HUES6 (cell line): Measurements from ENCODE around the gene RTL10.

Experiments
- H3K27ac ChIP-seq: 2 replicates; pipeline ENCODE4 v1.7.0; 2013; ENCODE audit warnings: low read depth, mild to moderate bottlenecking, low read length, inconsistent platforms
- H3K27me3 ChIP-seq: 2 replicates; pipeline ENCODE4 v1.6.1; 2013; ENCODE audit warnings: low read length; ENCODE audit not compliant: control insufficient read depth, insufficient read depth
- H3K36me3 ChIP-seq: 2 replicates; pipeline ENCODE4 v1.6.1; 2013; ENCODE audit warnings: low read length; ENCODE audit not compliant: control insufficient read depth, insufficient read depth
- H3K4me1 ChIP-seq: 2 replicates; pipeline ENCODE4 v1.6.1; 2013; ENCODE audit warnings: low read length; ENCODE audit not compliant: control insufficient read depth, insufficient read depth
- H3K4me3 ChIP-seq: 2 replicates; pipeline ENCODE4 v1.5.1; 2013; ENCODE audit warnings: low read depth, low read length
- H3K9ac ChIP-seq: one replicate; pipeline ENCODE4 v1.6.1; 2013; ENCODE audit warnings: mild to moderate bottlenecking, low read length
- H3K9me3 ChIP-seq: 2 replicates; pipeline ENCODE4 v1.6.1; 2013; ENCODE audit warnings: low read depth, low read length; ENCODE audit not compliant: control insufficient read depth, insufficient read depth

Gene RTL10

DNA sequence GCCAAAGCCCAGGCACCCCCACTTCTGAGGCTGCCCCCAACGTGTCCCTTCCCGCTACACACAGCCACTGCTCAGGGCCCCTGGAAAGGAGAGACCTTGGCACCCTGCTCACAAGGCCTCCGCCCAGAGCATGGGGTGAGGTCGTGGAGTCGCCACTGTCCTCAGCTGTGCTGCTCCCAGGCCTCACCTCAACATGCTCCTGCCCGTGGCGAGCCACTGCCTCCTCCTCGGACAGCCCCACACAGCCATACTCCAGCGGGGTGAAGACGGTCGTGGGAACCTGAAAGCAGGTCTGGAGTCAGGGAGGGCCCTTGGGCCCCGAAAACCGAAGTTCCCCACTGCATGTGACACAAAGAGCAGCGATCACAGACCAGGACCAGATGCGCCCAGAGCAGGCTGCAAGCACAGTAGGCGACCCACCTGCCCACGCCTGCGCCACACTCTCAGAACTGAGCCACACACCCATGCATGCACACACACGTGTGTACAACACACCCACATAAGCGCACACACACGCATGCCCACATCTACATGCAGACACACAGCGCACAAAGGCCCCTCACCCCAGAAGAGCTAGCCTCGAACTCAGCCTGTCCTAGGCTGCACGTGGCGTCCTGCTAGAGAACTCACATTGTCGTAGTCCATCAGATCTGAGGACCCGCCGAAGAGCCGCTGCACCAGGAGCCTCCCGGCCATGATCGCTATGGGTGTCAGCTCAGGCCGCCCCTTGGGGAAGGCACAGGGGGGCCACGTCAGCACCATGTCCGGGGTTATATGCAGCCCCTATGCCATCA lies 25.5 kb upstream of the RTL10 start:
- Histone ChIP-seq H3K4me1 (peaks cover 40% of the 10 kb centered on the region), H3K27me3 (no peaks in the 10 kb centered on the region), H3K9ac (peak overlapping the region; percentile 81), H3K9me3 (no peaks in the 10 kb centered on the region), H3K4me3 (peak overlapping the region; percentile 34), H3K27ac (peak overlapping the region; percentile 92), H3K36me3 (peaks cover 3% of the 10 kb centered on the region; the same call in 1 of the 2 replicates)

DNA sequence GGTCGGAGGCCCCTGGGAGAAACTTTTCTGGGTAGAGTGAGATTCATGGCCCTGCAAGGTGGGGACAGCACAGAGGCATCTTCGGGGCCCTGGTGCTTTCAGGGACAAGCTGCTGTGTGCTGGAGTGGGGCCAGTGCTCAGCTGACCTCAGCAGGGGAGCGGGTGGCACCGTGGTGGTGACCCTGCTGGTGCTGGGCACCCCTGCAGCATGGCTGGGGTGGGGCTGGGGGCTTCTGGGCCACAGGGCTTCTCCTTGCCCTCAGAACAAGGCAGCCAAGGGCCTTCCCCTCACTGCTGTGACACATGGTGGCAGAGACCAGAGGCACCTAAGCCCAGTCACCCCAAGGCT lies 24.9 kb upstream of the RTL10 start:
- H3K4me3 ChIP-seq: no peak overlapping the region; the same call in 1 of the 2 replicates
- no peaks in the 10 kb centered on the region for H3K9me3 ChIP-seq
- H3K9ac ChIP-seq: peak overlapping the region; percentile 81
- H3K27me3 ChIP-seq: no peaks in the 10 kb centered on the region
- H3K27ac ChIP-seq: peak overlapping the region; percentile 92; the same call in 1 of the 2 replicates
- H3K4me1 ChIP-seq: peaks cover 40% of the 10 kb centered on the region
- peaks cover 3% of the 10 kb centered on the region; the same call in 1 of the 2 replicates for H3K36me3 ChIP-seq

DNA sequence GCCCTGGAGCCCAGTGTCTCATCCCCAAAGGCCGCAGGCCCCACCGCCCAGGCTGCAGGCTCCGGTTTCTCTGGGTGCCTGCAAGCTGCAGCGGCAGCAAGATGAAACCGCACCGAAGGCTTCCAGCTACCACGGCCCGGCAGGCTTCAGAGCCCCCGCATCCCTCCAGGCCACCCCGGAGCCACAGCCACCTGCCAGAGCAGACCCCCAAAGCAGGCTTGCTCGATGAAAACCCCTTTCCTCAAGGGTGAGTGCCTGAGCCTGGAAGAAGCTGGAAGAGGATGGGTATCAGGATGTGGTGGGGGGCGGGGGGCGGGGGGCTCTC lies 24.5 kb upstream of the RTL10 start:
- peaks cover 3% of the 10 kb centered on the region; the same call in 1 of the 2 replicates for H3K36me3 ChIP-seq
- no peak overlapping the region for H3K4me3 ChIP-seq
- no peak overlapping the region for H3K27ac ChIP-seq
- peaks cover 43% of the 10 kb centered on the region for H3K4me1 ChIP-seq
- no peaks in the 10 kb centered on the region for H3K27me3 ChIP-seq
- H3K9ac ChIP-seq: no peak overlapping the region
- H3K9me3 ChIP-seq: no peaks in the 10 kb centered on the region

DNA sequence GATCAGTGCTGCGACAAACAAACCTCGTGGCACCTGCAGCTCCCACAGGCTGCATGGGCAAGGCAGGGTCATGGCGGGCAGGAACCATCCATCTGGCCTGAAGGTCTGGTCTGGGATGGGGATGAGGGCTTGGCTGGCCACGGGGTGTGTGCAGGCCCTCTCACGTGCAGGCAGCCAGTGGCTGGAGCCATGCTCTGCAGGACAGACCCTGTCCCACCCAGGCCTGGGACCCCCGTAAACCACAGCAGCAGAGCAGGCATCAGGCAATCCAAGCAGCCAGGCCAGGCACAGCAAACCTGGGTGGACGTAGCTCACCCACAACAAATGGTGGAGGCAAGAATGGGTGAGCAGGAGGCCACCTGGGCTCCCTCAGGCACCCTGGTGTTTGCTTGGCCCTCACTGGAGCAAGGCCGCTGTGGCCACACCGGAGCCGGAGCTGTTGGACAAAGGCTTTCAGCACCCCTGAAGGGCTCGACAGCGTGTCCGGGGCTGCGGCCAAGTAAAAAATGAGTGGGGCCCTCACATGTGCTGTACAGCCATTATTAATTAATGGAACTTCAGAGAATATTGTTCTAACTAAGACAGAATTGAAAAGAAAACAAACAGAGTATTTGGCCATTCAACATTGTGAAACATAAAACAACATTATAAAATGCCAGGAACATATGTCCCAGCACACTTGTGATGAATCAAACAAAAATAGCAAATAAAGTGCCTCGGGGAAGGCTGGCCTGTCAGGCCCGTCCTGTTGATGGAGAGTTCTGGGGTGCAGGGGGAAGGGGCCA lies 24.0 kb upstream of the RTL10 start:
- Histone ChIP-seq H3K9ac (peak overlapping the region; percentile 5), H3K27ac (no peak overlapping the region), H3K27me3 (no peaks in the 10 kb centered on the region), H3K4me1 (peaks cover 43% of the 10 kb centered on the region), H3K4me3 (no peak overlapping the region), H3K36me3 (peaks cover 3% of the 10 kb centered on the region; the same call in 1 of the 2 replicates), H3K9me3 (no peaks in the 10 kb centered on the region)

DNA sequence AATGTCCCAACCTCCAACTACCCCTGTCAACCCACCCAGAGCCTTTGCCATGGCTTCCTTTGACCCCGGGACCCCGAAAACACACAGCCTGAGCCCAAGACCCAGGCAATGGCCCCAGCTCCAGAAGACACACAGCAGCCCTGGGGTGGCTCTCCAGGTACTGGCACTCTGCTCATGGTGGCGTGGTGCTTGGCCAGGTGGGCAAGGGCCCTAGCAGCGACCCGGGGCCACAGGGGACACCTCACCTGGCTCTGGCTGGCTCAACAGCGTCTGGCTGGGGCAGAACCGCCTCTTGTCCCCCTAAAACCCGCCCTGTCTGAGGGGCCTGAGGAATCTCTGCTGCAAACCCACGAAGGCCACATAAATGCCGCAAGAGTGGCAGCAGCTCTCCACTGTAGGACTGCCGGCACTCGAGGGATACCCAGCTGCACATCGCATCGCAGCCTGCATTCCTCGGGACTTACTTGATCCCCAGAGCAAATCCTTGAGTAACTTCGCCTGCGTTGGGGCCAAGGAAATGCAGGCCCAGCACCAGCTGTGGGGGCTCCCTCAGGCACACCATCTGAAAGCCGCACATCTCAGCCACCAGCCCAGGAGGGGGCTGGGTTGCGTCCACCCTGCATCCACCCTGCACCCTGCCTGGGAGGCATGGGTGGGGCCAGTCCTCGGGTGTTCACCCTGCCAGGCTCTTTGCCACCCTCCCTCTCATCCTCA lies 23.1 kb upstream of the RTL10 start:
- H3K27me3 ChIP-seq: no peaks in the 10 kb centered on the region
- peak overlapping the region; percentile 35 for H3K9ac ChIP-seq
- H3K4me1 ChIP-seq: peaks cover 39% of the 10 kb centered on the region
- no peak overlapping the region for H3K4me3 ChIP-seq
- peaks cover 3% of the 10 kb centered on the region; the same call in 1 of the 2 replicates for H3K36me3 ChIP-seq
- H3K9me3 ChIP-seq: no peaks in the 10 kb centered on the region
- H3K27ac ChIP-seq: no peak overlapping the region

DNA sequence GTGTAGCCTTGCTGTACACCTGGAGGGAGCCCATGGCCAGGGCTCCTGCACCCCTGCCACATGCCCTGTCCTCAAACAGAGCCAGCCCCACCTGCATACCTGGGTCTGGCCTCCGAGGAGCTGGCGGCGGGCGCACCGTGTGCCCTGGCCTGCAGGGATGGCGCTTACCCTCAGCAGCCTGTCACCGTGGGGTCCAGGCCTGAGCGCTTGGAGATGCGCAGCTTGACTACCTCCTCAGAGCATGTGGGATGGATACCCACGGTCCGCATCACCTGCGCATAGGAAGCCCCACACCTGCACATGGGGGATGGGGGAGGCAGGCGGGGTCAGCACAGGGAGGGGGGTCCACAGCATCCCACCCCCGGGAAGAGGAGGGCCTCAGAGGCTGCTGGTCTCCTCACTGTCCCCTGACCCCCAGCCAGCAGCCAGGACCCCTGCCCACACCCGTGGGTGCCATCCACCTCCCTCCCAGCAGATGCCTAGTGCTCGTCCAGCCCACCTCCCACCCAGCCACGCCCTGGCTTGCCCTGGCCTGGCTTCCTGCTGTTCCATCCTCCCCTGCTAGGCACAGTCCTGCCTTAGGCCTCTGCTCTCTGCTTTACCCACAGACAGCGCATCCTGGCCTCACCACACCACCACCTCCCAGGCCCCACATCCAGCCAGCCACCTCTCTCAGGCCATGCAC lies 22.4 kb upstream of the RTL10 start:
- Histone ChIP-seq H3K27me3 (no peaks in the 10 kb centered on the region), H3K9ac (peak overlapping the region; percentile 35), H3K4me1 (peaks cover 32% of the 10 kb centered on the region), H3K9me3 (no peaks in the 10 kb centered on the region), H3K27ac (no peak overlapping the region), H3K4me3 (no peak overlapping the region), H3K36me3 (peaks cover 3% of the 10 kb centered on the region; the same call in 1 of the 2 replicates)

DNA sequence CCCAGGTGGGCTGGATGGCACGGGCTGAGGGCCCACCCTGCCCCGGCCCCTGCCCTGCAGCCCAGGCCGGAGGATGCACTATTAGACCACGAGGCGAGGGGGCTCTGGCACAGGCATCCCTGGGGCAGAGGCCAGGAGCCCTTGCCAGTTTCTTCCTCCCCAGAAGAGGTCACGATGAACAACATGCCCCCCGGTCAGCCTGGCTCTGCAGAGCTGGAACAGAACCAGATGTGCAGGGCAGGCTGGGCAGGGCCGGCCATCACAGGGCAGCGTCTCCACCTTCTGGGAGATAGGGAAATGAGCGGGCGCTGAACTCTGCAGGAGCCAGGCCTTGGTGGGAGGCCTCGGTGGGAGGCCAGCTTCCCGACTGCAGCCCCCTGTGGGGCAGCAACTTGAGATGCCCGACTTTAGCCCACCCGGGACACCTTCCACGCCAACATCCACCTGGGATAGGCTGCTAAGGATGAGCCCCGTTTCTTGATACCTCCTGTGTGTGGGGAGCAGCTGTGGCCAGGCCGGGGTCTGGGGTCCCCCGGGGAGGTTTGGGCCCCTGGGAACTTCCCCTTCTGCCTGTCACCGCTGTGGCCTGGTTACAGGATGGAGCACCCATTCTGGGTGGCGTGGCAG lies 21.8 kb upstream of the RTL10 start:
- Histone ChIP-seq H3K4me1 (peaks cover 25% of the 10 kb centered on the region), H3K27me3 (no peaks in the 10 kb centered on the region), H3K9me3 (no peaks in the 10 kb centered on the region), H3K9ac (no peak overlapping the region), H3K4me3 (no peak overlapping the region), H3K27ac (no peak overlapping the region), H3K36me3 (peaks cover 3% of the 10 kb centered on the region; the same call in 1 of the 2 replicates)

DNA sequence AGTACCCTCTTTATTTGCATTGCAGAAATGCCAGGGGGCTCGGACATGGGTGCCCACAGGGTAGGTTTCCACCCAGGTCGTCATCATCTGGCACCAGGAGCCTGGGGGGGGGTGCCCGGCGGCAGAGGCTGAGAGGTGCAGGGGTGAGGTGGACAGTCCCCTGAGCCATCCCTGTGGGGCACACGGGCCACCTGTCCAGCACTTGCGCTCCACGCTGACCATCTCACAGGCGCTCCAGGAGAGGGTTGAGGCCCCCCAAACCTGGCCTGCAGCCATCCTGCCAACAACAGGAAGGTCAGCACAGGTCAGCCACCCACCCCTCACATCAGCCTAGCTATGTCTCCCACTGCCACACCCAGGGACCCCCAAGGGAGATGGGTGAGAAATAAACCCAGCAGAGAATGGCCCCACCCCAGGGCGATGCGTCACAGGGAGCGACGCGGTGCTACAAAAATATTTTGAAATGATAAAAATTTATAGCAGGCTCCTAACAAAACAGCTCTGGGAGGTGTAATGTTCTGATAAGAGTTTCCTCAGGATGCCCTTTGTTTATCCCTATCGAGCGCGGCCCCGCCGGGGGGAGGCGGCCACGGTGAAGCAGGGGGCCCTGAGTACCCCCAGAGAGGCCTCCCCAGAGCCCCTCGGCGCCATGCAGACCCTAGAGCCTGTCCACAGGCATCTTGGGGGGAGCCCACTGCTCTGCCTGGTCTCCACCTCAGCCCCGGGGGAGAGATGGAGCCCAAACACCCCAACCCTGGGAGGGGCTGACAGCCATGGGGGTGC lies 21.0 kb upstream of the RTL10 start:
- Histone ChIP-seq H3K4me1 (peaks cover 21% of the 10 kb centered on the region), H3K27ac (no peak overlapping the region), H3K27me3 (no peaks in the 10 kb centered on the region), H3K4me3 (no peak overlapping the region), H3K36me3 (peaks cover 3% of the 10 kb centered on the region; the same call in 1 of the 2 replicates), H3K9ac (no peak overlapping the region), H3K9me3 (no peaks in the 10 kb centered on the region)

DNA sequence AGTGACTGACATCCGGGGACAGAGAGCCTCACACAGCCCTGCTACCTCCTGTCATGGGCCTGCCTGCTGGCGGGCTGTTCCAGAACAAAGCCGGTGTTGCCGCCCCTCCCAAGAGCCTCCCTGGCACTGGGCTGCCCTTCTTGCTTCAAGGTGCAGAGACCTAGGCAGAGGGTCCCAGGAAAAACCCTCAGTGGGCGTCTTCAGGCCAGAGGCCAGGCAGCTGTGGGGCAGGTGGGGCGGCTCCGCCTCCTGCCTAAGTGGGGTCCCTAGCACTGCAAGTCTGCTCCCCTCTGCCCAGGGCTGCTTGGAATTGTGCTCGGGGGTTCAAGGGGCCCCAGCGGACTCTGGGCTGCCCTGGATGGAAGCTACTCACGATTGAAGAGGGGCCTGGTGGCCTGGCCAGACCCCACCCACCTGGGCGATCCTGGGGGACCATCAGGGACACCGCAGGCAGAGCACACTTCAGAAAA lies 20.4 kb upstream of the RTL10 start:
- H3K4me3 ChIP-seq: no peak overlapping the region
- H3K27me3 ChIP-seq: no peaks in the 10 kb centered on the region
- H3K4me1 ChIP-seq: peaks cover 14% of the 10 kb centered on the region
- no peak overlapping the region for H3K9ac ChIP-seq
- H3K9me3 ChIP-seq: no peaks in the 10 kb centered on the region
- peaks cover 3% of the 10 kb centered on the region; the same call in 1 of the 2 replicates for H3K36me3 ChIP-seq
- no peak overlapping the region for H3K27ac ChIP-seq
